GM23248 (cell line): ENCODE data around the gene C6orf62. TPM values are rescaled to one million over a fixed set of nuclear protein-coding genes. Genes with fewer than 3 reads are reported as not detected.
"Not testable (repeated sequence)": the region's sequence is repeated elsewhere in the genome, so short reads cannot be mapped to it uniquely, and the experiment has no call there.

Experiments
- DNase-seq: peaks from one replicate; pipeline ENCODE4 v3.0.0-alpha.2; 2015
- H2AFZ ChIP-seq: fragments of 200-600 bp; sonication (generic); 2 replicates; pipeline ENCODE4 v1.6.1; 2016; ENCODE audit warnings: antibody characterized with exemption
- H3F3A ChIP-seq: fragments of 200-600 bp; sonication (generic); 2 replicates; pipeline ENCODE4 v1.6.1; 2016; ENCODE audit warnings: mild to moderate bottlenecking, antibody characterized with exemption, mixed run types; ENCODE audit not compliant: insufficient read depth
- H3K27ac ChIP-seq: fragments of 200-600 bp; sonication (generic); 2 replicates; pipeline ENCODE4 v1.5.1; 2016; ENCODE audit warnings: mild to moderate bottlenecking
- H3K27me3 ChIP-seq: fragments of 200-600 bp; sonication (generic); replicated peaks from 2 replicates; pipeline ENCODE4 v1.6.1; 2016; ENCODE audit warnings: mild to moderate bottlenecking; ENCODE audit not compliant: insufficient read depth
- H3K36me3 ChIP-seq: fragments of 200-600 bp; sonication (generic); 2 replicates; pipeline ENCODE4 v1.6.1; 2016; ENCODE audit warnings: low read depth, mild to moderate bottlenecking
- H3K4me1 ChIP-seq: fragments of 200-600 bp; sonication (generic); 2 replicates; pipeline ENCODE4 v1.6.1; 2016; ENCODE audit warnings: mild to moderate bottlenecking; ENCODE audit not compliant: insufficient read depth
- H3K4me2 ChIP-seq: fragments of 200-600 bp; sonication (generic); one replicate; pipeline ENCODE4 v1.6.1; 2016; ENCODE audit warnings: mild to moderate bottlenecking; ENCODE audit not compliant: unreplicated experiment
- H3K4me3 ChIP-seq: fragments of 200-600 bp; sonication (generic); 2 replicates; pipeline ENCODE4 v1.5.1; 2016; ENCODE audit warnings: mild to moderate bottlenecking
- H3K79me2 ChIP-seq: fragments of 200-600 bp; sonication (generic); 2 replicates; pipeline ENCODE4 v1.6.1; 2016; ENCODE audit warnings: mild to moderate bottlenecking; ENCODE audit not compliant: insufficient read depth
- H3K9ac ChIP-seq: fragments of 200-600 bp; sonication (generic); 2 replicates; pipeline ENCODE4 v1.6.1; 2016; ENCODE audit warnings: mild to moderate bottlenecking
- H3K9me2 ChIP-seq: fragments of 200-600 bp; sonication (generic); 2 replicates; pipeline ENCODE4 v1.6.1; 2016; ENCODE audit warnings: mixed run types, mild to moderate bottlenecking, moderate library complexity; ENCODE audit not compliant: insufficient read depth
- H3K9me3 ChIP-seq: fragments of 200-600 bp; sonication (generic); one replicate; pipeline ENCODE4 v1.6.1; 2017; ENCODE audit warnings: low read depth
- H4K20me1 ChIP-seq: fragments of 200-600 bp; sonication (generic); 2 replicates; pipeline ENCODE4 v1.6.0; 2016; ENCODE audit not compliant: insufficient read depth
- EZH2 ChIP-seq: fragments of 200-600 bp; sonication (generic); IDR thresholded peaks from 2 replicates; pipeline ENCODE4 v1.6.1; 2018; ENCODE audit warnings: antibody characterized with exemption, mild to moderate bottlenecking; ENCODE audit not compliant: insufficient read depth, poor library complexity, severe bottlenecking
- EZH2phosphoT487 ChIP-seq: fragments of 200-600 bp; sonication (generic); IDR thresholded peaks from 2 replicates; pipeline ENCODE4 v1.6.1; 2018; ENCODE audit warnings: antibody characterized with exemption, moderate library complexity, mild to moderate bottlenecking, low read depth; ENCODE audit not compliant: insufficient read depth
- WGBS, 2 experiments: methylation state at CpG; one replicate each; pipeline ENCODE4 v1.1.6; 2015 to 2017; ENCODE audit warnings: low lambda C conversion rate in 2 of 2, low coverage in 1 of 2; ENCODE audit errors: missing lambda C conversion rate in 2 of 2; 5-methylcytosine and 5-hydroxymethylcytosine counted together
- in situ Hi-C: fragments of 300-500 bp; cut with MboI; formaldehyde crosslinking; loops from 2 replicates; pipeline ENCODE4 v1.15.0; 2020
- polyA plus RNA-seq: library from polyadenylated mRNA; unstranded; fragments of >200 nt; fragmentation: Nextera tagmentation; extraction: Ambion mirVana; gene quantifications from 2 replicates; pipeline ENCODE4 v1.2.1, GENCODE V29; 2016
- total RNA-seq: library from RNA; depleted of rRNA; stranded (reverse); fragments of >200 nt; shearing (Covaris generic); gene quantifications from 2 replicates; pipeline ENCODE4 v1.2.3, GENCODE V29; 2014

Gene C6orf62
- total and polyA plus RNA-seq, 2 experiments from 2014 or later, result 107 to 307 TPM

GRCh38 chr6:24743265-24743943 lies 24.4 kb upstream of the C6orf62 start:
- Histone ChIP-seq H3K27me3 (no peaks in the 10 kb centered on the region), H2AFZ (peak overlapping the region; percentile 90), H3K9ac (peak overlapping the region; percentile 84), H3K9me2 (no peaks in the 10 kb centered on the region), H3K79me2 (no peaks in the 10 kb centered on the region), H3K9me3 (no peaks in the 10 kb centered on the region), H3K27ac (peak overlapping the region; percentile 99), H3K4me2 (peak overlapping the region; percentile 88), H3K4me1 (peaks cover 30% of the 10 kb centered on the region), H3F3A (peaks cover 28% of the 10 kb centered on the region), H3K36me3 (no peaks in the 10 kb centered on the region), H4K20me1 (no peaks in the 10 kb centered on the region), H3K4me3 (peak overlapping the region; percentile 68)
- TF ChIP-seq EZH2phosphoT487 (no peak), EZH2 (no peak)
- peak; percentile 98 for DNase-seq
- WGBS, 2 experiments, result 0 to 1% methylated on average over 2 of the region's 2 CpGs
- in situ Hi-C loops, result no loop called here

- Histone ChIP-seq H2AFZ (peak overlapping the region; percentile 90), H3K36me3 (no peaks in the 10 kb centered on the region), H3K27me3 (no peaks in the 10 kb centered on the region), H3K4me3 (peak overlapping the region; percentile 68), H3K9me3 (no peaks in the 10 kb centered on the region), H3K27ac (peak overlapping the region; percentile 99), H3F3A (peaks cover 28% of the 10 kb centered on the region), H3K4me1 (peaks cover 30% of the 10 kb centered on the region), H3K9ac (peak overlapping the region; percentile 84; the same call in 1 of the 2 replicates), H4K20me1 (no peaks in the 10 kb centered on the region), H3K9me2 (no peaks in the 10 kb centered on the region), H3K79me2 (no peaks in the 10 kb centered on the region), H3K4me2 (peak overlapping the region; percentile 88)
- no peak for TF ChIP-seq EZH2
- no peak for TF ChIP-seq EZH2phosphoT487
- 83 to 84% methylated on average over 5 of the region's 5 CpGs for WGBS, 2 experiments
- in situ Hi-C loops, result no loop called here
- no peak for DNase-seq
These were observed 23.3 kb upstream of the C6orf62 start for GRCh38 chr6:24742216-24742738.

- Histone ChIP-seq H3K9me3 (no peaks in the 10 kb centered on the region), H4K20me1 (no peaks in the 10 kb centered on the region), H2AFZ (no peak overlapping the region), H3K79me2 (no peaks in the 10 kb centered on the region), H3K4me3 (no peak overlapping the region), H3F3A (peaks cover 28% of the 10 kb centered on the region), H3K27me3 (no peaks in the 10 kb centered on the region), H3K9ac (no peak overlapping the region), H3K4me2 (no peak overlapping the region), H3K36me3 (no peaks in the 10 kb centered on the region), H3K27ac (peak overlapping the region; percentile 46), H3K4me1 (peaks cover 30% of the 10 kb centered on the region), H3K9me2 (no peaks in the 10 kb centered on the region)
- peak; percentile 60 for DNase-seq
- in situ Hi-C loops, result no loop called here
- TF ChIP-seq EZH2phosphoT487 (no peak), EZH2 (no peak)
These were observed 21.9 kb upstream of the C6orf62 start for GRCh38 chr6:24740861-24741260.

- no peaks in the 10 kb centered on the region for H3K9me2 ChIP-seq
- no peaks in the 10 kb centered on the region for H3K79me2 ChIP-seq
- 43 to 47% methylated on average over 3 of the region's 3 CpGs for WGBS, 2 experiments
- H3K4me1 ChIP-seq, result peaks cover 22% of the 10 kb centered on the region
- no peaks in the 10 kb centered on the region for H3K36me3 ChIP-seq
- H3F3A ChIP-seq, result peaks cover 20% of the 10 kb centered on the region
- H3K9ac ChIP-seq, result no peak overlapping the region
- no peak overlapping the region for H3K27ac ChIP-seq
- H4K20me1 ChIP-seq, result no peaks in the 10 kb centered on the region
- no peak overlapping the region for H3K4me2 ChIP-seq
- TF ChIP-seq EZH2phosphoT487, result no peak
- no peaks in the 10 kb centered on the region for H3K27me3 ChIP-seq
- no peak overlapping the region for H2AFZ ChIP-seq
- no peaks in the 10 kb centered on the region for H3K9me3 ChIP-seq
- no peak overlapping the region for H3K4me3 ChIP-seq
- in situ Hi-C loops, result no loop called here
- DNase-seq, result no peak
These were observed 19.8 kb upstream of the C6orf62 start for GRCh38 chr6:24738741-24739140.

- H2AFZ ChIP-seq, H3K79me2 ChIP-seq, H3K36me3 ChIP-seq, DNase-seq, H3F3A ChIP-seq, H3K4me3 ChIP-seq, H3K27ac ChIP-seq, H3K9me3 ChIP-seq, H4K20me1 ChIP-seq, H3K9me2 ChIP-seq, in situ Hi-C loops, H3K9ac ChIP-seq, H3K4me2 ChIP-seq, H3K27me3 ChIP-seq, H3K4me1 ChIP-seq: not testable (repeated sequence)
- WGBS, 2 experiments, result 50 to 52% methylated on average over 4 of the region's 4 CpGs
These were observed 15.8 kb upstream of the C6orf62 start for GRCh38 chr6:24734710-24735109.
